Measurements from ENCODE around the gene KIF1B.

DNA sequence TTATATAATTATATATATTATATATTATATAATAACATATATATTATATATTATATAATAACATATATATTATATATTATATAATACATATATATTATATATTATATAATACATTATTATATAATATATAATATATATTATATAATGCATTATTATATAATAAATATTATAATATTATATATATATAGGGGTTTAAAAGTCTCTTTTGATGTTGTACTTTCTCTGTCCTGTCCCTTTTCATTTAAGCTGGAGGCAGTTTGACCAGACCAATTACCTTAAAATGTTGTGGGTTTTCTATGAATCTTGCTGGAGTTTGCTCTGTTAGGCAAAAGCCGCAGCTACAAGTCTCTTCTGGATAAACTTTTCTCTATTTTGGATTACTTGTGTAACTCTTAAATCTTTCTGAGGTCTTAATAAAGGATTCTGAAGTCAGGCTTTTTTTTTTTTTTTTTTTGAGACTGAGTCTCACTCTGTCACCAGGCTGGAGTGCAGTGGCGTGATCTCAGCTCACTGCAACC, 22.2 kb upstream of the KIF1B start:
- no peak for TF ChIP-seq EZH2 (IDR thresholded peaks at IDR 0.05; ENCODE audit: low read depth, unreplicated experiment)
- TF ChIP-seq, protein P1, sequence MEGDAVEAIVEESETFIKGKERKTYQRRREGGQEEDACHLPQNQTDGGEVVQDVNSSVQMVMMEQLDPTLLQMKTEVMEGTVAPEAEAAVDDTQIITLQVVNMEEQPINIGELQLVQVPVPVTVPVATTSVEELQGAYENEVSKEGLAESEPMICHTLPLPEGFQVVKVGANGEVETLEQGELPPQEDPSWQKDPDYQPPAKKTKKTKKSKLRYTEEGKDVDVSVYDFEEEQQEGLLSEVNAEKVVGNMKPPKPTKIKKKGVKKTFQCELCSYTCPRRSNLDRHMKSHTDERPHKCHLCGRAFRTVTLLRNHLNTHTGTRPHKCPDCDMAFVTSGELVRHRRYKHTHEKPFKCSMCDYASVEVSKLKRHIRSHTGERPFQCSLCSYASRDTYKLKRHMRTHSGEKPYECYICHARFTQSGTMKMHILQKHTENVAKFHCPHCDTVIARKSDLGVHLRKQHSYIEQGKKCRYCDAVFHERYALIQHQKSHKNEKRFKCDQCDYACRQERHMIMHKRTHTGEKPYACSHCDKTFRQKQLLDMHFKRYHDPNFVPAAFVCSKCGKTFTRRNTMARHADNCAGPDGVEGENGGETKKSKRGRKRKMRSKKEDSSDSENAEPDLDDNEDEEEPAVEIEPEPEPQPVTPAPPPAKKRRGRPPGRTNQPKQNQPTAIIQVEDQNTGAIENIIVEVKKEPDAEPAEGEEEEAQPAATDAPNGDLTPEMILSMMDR (conservative IDR thresholded peaks at IDR 0.05; ENCODE audit: low read depth in 2 of 2) = no peak
- TF ChIP-seq EZH2phosphoT487 (IDR thresholded peaks at IDR 0.05; ENCODE audit: unreplicated experiment) = no peak
- TF ChIP-seq POLR2AphosphoS5 (IDR thresholded peaks at IDR 0.05; ENCODE audit: low read depth) = no peak
- no peak for TF ChIP-seq ZNF331 (CRISPR knock-in tag; IDR thresholded peaks at IDR 0.05; ENCODE audit: low read depth)
